ENCODE measurements around the gene SMOC1. TPM values are rescaled to one million over a fixed set of nuclear protein-coding genes. Genes with fewer than 3 reads are reported as not detected.

Gene SMOC1
- total RNA-seq, 1 donor from 2014 or later = 2.0 TPM

DNA sequence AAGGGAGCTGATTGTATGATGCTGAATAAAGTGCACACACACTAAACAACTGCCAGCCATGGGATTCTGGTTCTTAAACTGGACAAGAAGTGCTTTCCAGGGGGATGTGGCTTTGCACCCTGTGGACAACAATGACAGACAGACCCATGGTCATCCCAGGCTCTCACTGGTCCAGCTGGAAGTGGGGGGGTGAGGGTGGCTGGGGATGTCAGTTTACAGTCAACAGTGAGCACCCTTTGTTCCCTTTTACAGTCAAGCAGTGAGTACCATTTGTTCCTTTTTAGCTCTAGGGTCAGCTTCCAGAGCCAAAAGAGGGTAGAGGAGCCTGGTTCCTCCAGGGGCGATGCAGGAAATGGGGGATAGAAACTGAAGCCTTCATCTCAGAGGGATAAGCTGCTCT is 100.7 kb downstream of the SMOC1 start:
- no peaks in the 10 kb centered on the region for H3K4me1 Mint-ChIP-seq (ENCODE audit: unreplicated experiment)
- H3K9me3 Mint-ChIP-seq (ENCODE audit: unreplicated experiment) = no peaks in the 10 kb centered on the region

DNA sequence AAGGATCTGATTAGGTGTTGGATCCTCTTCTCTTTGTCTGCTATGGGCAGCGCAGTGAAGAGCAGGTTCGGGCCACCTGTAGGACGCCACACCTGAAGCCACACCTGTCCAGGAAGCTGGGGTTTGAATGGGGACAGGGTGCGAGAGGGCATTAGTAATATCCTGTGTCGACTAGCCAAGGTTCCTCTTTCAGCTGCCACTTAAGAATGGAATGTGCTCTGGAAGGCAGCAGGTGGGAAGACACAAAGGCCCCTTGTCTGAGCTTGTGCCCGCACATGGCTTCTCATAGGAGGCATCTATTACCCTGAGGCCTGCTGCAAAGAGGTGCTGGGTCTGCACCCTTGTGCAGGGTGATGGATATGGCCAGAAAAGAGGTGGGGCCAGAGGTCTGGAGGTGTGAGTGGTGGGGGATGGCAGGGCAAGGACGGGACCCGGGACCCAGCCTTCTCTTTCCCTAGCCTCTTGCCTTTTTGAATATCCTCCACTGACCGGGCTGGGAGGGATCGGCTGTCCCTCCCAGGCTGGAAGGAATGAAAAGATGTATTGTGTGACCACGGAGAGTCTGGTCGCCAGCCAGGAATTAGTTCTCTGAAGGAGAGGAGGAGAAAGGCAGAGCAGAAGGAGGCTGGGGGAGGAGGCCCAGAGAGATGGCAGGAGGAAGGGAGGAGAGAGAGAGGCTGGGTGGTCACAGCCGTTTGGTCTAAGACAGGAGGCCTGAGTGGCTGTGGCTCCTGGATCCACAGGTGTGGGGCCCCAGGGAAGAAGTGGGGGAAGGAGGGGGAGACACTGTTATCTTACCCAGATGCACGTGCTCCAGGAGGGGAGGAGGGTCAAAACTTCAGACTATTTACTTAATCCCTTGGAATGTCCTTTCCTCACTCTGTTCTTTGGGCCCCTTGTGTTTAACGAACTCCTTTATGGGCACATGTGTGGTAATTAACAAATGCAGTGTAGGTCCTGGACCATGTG is 101.5 kb downstream of the SMOC1 start:
- H3K36me3 Mint-ChIP-seq (ENCODE audit: unreplicated experiment) = no peaks in the 10 kb centered on the region
- peaks cover 6% of the 10 kb centered on the region for H3K27me3 Mint-ChIP-seq (ENCODE audit: unreplicated experiment)
- no peaks in the 10 kb centered on the region for H3K9me3 Mint-ChIP-seq (ENCODE audit: unreplicated experiment)
- H3K27ac Mint-ChIP-seq (ENCODE audit: unreplicated experiment) = no peak overlapping the region
- no peak overlapping the region for H3K4me3 Mint-ChIP-seq (ENCODE audit: unreplicated experiment)
- H3K4me1 Mint-ChIP-seq (ENCODE audit: unreplicated experiment) = no peaks in the 10 kb centered on the region
- no peak for DNase-seq (ENCODE audit: extremely low spot score, unreplicated experiment)
- TF ChIP-seq, protein P1, sequence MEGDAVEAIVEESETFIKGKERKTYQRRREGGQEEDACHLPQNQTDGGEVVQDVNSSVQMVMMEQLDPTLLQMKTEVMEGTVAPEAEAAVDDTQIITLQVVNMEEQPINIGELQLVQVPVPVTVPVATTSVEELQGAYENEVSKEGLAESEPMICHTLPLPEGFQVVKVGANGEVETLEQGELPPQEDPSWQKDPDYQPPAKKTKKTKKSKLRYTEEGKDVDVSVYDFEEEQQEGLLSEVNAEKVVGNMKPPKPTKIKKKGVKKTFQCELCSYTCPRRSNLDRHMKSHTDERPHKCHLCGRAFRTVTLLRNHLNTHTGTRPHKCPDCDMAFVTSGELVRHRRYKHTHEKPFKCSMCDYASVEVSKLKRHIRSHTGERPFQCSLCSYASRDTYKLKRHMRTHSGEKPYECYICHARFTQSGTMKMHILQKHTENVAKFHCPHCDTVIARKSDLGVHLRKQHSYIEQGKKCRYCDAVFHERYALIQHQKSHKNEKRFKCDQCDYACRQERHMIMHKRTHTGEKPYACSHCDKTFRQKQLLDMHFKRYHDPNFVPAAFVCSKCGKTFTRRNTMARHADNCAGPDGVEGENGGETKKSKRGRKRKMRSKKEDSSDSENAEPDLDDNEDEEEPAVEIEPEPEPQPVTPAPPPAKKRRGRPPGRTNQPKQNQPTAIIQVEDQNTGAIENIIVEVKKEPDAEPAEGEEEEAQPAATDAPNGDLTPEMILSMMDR (IDR thresholded peaks at IDR 0.05) = no peak

More for the DNA sequence above, 100.7 kb downstream of the SMOC1 start:
- Mint-ChIP-seq H3K27me3 (ENCODE audit: unreplicated experiment) (peaks cover 6% of the 10 kb centered on the region), H3K27ac (ENCODE audit: unreplicated experiment) (no peak overlapping the region), H3K36me3 (ENCODE audit: unreplicated experiment) (no peaks in the 10 kb centered on the region), H3K4me3 (ENCODE audit: unreplicated experiment) (no peak overlapping the region)
- DNase-seq (ENCODE audit: extremely low spot score, unreplicated experiment) = no peak
- TF ChIP-seq, protein P1 (IDR thresholded peaks at IDR 0.05) = no peak

DNA sequence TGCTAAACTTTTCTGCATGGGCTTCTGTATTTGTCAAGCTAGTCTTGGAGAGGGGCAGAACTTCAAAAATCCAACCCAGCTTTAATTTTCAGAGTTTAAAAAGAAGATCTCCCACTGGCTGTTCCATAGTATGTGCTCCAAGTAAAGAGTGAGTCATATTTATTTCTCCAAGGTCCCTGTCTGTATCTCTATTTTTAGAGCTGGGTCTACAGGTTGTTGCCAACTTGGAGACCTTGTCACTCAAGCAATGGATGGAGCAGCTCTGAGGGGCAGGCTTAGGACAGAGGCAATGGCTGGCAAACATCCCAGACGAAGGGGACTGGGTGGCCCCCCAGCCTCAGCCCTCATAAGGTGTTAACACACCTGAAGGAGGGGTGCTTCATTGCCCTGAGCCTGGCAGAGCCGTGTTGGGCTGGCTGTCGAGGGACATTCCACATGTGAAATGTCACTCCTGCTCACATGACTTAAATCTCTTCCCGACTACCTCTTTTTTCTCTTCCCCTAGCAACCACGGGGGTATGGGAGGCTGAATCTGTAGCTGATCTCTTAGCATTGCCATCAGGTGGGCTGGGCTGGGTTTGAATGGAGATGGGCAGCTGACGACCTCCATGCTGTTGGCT is 103.1 kb downstream of the SMOC1 start:
- DNase-seq (ENCODE audit: extremely low spot score, unreplicated experiment) = no peak
- H3K4me1 Mint-ChIP-seq (ENCODE audit: unreplicated experiment) = no peaks in the 10 kb centered on the region
- H3K36me3 Mint-ChIP-seq (ENCODE audit: unreplicated experiment) = no peaks in the 10 kb centered on the region
- no peak overlapping the region for H3K4me3 Mint-ChIP-seq (ENCODE audit: unreplicated experiment)
- no peak overlapping the region for H3K27ac Mint-ChIP-seq (ENCODE audit: unreplicated experiment)
- TF ChIP-seq, protein P1 (IDR thresholded peaks at IDR 0.05) = no peak
- H3K27me3 Mint-ChIP-seq (ENCODE audit: unreplicated experiment) = peaks cover 6% of the 10 kb centered on the region
- H3K9me3 Mint-ChIP-seq (ENCODE audit: unreplicated experiment) = no peaks in the 10 kb centered on the region

DNA sequence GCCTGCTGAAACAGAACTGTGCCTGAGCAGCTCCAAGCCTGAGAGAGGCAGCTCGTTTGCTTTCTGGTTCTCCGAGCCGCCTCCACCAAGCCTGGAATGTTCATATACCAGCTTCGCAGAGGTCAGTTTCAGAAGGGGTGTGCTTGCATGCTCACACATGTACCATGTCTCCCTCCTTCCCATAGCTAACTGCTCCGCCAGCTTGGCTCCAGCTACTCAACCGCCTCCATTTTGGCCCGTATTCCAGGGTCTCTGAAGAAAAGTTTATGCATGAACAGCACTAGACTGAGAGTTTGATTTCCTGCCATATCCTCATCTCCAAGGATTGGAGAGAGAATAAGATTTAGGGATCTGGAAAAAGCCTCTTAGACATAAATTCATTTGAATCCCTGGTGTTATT is 103.7 kb downstream of the SMOC1 start:
- H3K36me3 Mint-ChIP-seq (ENCODE audit: unreplicated experiment) = no peaks in the 10 kb centered on the region
- H3K4me1 Mint-ChIP-seq (ENCODE audit: unreplicated experiment) = no peaks in the 10 kb centered on the region
- H3K9me3 Mint-ChIP-seq (ENCODE audit: unreplicated experiment) = no peaks in the 10 kb centered on the region
- peaks cover 6% of the 10 kb centered on the region for H3K27me3 Mint-ChIP-seq (ENCODE audit: unreplicated experiment)
- H3K4me3 Mint-ChIP-seq (ENCODE audit: unreplicated experiment) = no peak overlapping the region
- H3K27ac Mint-ChIP-seq (ENCODE audit: unreplicated experiment) = no peak overlapping the region
- no peak for DNase-seq (ENCODE audit: extremely low spot score, unreplicated experiment)
- TF ChIP-seq, protein P1 (IDR thresholded peaks at IDR 0.05) = no peak

DNA sequence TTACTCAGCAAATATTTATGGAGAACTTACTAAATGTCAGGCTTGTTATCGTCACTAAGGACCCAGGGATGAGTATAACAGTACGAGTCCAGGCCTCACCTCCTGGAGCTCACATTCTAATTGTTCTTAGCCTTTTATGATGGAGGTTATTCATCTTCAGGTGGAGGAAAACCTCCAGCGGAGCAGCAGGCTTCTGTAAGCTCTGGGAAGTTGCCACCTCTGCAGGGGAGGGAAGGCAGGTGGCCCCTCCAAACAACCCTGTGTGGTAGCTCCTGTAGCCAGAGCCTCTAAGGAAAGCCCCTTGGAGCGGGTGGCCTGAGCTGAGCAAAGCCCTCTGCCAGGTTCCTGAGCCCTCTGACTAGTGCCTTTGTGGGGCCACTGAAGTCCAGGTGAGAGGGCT is 104.1 kb downstream of the SMOC1 start:
- Mint-ChIP-seq H3K27ac (ENCODE audit: unreplicated experiment) (no peak overlapping the region), H3K36me3 (ENCODE audit: unreplicated experiment) (no peaks in the 10 kb centered on the region), H3K4me1 (ENCODE audit: unreplicated experiment) (no peaks in the 10 kb centered on the region), H3K4me3 (ENCODE audit: unreplicated experiment) (no peak overlapping the region), H3K27me3 (ENCODE audit: unreplicated experiment) (peaks cover 6% of the 10 kb centered on the region), H3K9me3 (ENCODE audit: unreplicated experiment) (no peaks in the 10 kb centered on the region)
- TF ChIP-seq, protein P1 (IDR thresholded peaks at IDR 0.05) = no peak
- no peak for DNase-seq (ENCODE audit: extremely low spot score, unreplicated experiment)
